ENCODE data around the gene MYPOP. TPM values are rescaled to one million over a fixed set of nuclear protein-coding genes. Genes with fewer than 3 reads are reported as not detected.

MYPOP gene
- total and polyA plus RNA-seq, 11 donors: 7.9 to 16.0 (median 9.8) TPM

DNA sequence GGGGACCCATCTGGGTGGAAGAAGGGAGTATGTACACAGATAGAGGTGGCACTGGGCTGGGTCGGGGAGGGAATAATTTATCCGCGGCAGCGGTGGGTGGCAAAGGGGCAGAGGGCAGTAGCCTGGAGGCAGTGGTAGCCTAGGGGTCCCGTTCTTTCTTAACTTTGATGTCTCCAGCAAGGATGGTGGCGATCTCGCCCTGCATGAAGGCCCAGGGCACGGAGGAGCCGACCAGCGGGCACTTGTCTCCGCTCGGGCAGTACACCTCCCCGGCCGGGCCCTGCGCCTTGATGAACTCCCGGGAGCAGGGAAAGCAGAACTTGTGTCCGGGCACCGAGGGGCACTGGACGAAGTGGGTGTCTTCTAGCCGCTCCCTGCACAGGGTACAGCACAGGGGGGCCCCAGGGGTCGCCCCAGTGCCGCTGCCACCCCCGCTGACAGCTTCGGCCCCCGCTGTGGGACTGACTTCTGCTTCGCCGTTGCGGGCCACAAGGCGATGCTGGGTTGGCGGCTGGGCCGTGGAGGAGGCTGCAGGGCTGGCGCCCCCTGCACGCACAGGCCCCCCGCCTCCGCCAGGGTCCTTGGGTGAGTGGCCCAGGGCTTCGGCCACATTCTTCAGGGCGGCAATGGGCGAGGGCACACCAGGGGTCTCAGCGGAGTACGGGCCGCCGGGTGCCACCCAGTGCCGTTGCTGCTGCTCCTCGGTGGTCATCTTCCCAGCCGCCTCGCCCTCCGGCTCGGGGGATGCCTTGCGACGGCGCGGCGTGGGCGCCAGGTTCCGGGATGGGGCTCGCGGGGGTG lies 18.3 kb downstream of the MYPOP start:
- 90 to 94% (median 92%) methylated on average over 33 to 57 of the region's 57 CpGs for WGBS, 4 donors
- H3K36me3 ChIP-seq: peaks cover 0 to 13% (median 5%) of the 10 kb centered on the region in 9 donors
- ATAC-seq (no peak), DNase-seq (peak in 2 of 5 donors; percentile 36 to 38)
- H3K9me3 ChIP-seq: no peaks in the 10 kb centered on the region
- intact Hi-C loops (cut with DNase I): loop anchor here in 5 of 10 donors (1.0 to 5.0 kb wide), 2 partner anchors 20 to 67 kb away; partner anchors contain the start of genes RSPH6A (in 3 of the 5) and FOXA3 (in 2 of the 5)
- no peak overlapping the region for H3K27ac ChIP-seq
- H3K4me3 ChIP-seq: peak overlapping the region in 4 of 12 donors; percentile 9 to 73 (median 10)
- no peaks in the 10 kb centered on the region for H3K27me3 ChIP-seq
- TF ChIP-seq, protein P1, sequence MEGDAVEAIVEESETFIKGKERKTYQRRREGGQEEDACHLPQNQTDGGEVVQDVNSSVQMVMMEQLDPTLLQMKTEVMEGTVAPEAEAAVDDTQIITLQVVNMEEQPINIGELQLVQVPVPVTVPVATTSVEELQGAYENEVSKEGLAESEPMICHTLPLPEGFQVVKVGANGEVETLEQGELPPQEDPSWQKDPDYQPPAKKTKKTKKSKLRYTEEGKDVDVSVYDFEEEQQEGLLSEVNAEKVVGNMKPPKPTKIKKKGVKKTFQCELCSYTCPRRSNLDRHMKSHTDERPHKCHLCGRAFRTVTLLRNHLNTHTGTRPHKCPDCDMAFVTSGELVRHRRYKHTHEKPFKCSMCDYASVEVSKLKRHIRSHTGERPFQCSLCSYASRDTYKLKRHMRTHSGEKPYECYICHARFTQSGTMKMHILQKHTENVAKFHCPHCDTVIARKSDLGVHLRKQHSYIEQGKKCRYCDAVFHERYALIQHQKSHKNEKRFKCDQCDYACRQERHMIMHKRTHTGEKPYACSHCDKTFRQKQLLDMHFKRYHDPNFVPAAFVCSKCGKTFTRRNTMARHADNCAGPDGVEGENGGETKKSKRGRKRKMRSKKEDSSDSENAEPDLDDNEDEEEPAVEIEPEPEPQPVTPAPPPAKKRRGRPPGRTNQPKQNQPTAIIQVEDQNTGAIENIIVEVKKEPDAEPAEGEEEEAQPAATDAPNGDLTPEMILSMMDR (IDR thresholded peaks at IDR 0.05): no peak
- no peak for TF ChIP-seq POLR2A (IDR thresholded peaks at IDR 0.05)
- peaks cover 11 to 50% (median 33%) of the 10 kb centered on the region in 12 donors for H3K4me1 ChIP-seq

- WGBS, 4 donors: 32 to 39% (median 37%) methylated on average over 5 of the region's 5 CpGs
- peak overlapping the region in 3 of 12 donors; percentile 7 to 10 (median 9) for H3K4me3 ChIP-seq
- H3K27me3 ChIP-seq: no peaks in the 10 kb centered on the region
- no peak for ATAC-seq
- no peak for TF ChIP-seq POLR2A (IDR thresholded peaks at IDR 0.05)
- TF ChIP-seq, protein P1 (IDR thresholded peaks at IDR 0.05): peak in 2 of 12 donors; percentile 43 to 45
- H3K36me3 ChIP-seq: peaks cover 0 to 13% (median 5%) of the 10 kb centered on the region in 9 donors
- peaks cover 11 to 50% (median 33%) of the 10 kb centered on the region in 12 donors for H3K4me1 ChIP-seq
- no peaks in the 10 kb centered on the region for H3K9me3 ChIP-seq
- intact Hi-C loops (cut with DNase I): loop anchor here in 5 of 10 donors (1.0 to 5.0 kb wide), 2 partner anchors 19 to 66 kb away; partner anchors contain the start of genes RSPH6A (in 3 of the 5) and FOXA3 (in 2 of the 5)
- DNase-seq: no peak
- H3K27ac ChIP-seq: no peak overlapping the region
These were observed 18.9 kb downstream of the MYPOP start for GRCh38 chr19:45883586-45883880.

DNA sequence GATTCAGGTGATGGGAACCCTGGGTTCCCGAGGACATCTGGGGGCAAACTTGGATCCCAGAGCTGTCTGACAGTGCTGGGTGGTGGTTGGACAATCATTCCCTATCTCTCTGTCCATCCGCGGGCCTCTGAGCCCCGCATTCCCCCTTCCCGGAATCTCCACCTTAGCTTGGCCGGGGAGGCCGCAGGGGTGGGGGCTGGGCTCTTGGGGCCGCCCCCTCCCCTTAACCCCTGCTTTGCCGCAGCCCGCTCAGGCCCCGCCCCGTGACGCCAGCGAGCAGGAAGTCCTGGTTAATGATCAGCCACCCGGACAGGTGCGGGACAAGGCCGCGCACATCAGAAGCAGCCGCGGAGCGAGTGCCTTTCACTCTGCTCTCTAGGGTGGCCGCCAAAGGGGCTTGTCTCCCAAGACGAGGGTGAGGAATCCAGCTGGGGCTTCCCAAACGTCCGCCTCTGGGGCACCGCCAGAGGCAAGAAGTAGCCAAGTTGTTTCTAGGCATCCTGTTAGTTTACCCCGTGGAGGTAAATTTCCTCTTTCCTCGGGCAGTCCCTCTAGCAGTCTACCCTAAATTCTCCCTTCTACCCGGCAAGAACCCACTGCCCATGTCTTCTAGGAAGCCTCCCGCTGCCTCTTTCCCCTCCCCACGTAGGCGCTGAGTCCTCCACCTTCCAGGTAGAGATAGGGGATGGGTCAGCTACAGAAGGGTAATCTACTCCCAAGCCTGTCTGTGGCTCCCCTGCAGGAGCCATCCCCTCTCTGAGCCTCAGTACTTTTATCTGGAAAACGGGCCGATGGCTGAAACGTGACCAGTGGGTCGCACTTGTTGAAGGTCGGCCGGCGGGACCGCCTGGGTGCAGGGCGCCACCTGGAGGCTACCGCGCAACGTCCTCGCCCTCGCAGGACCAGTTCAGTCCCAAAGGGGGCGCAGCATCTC lies 19.5 kb downstream of the MYPOP start:
- peak overlapping the region in 6 of 12 donors; percentile 2 to 35 (median 6) for H3K4me3 ChIP-seq
- WGBS, 4 donors: 25 to 31% (median 28%) methylated on average over 42 to 47 of the region's 47 CpGs
- intact Hi-C loops (cut with DNase I): loop anchor here in 5 of 10 donors (1.0 to 5.0 kb wide), 2 partner anchors 19 to 66 kb away; partner anchors contain the start of genes RSPH6A (in 3 of the 5) and FOXA3 (in 2 of the 5)

More for the DNA sequence above, 19.5 kb downstream of the MYPOP start:
- Histone ChIP-seq H3K27me3 (no peaks in the 10 kb centered on the region), H3K9me3 (no peaks in the 10 kb centered on the region), H3K36me3 (peaks cover 0 to 13% (median 5%) of the 10 kb centered on the region in 9 donors), H3K4me1 (peaks cover 11 to 50% (median 33%) of the 10 kb centered on the region in 12 donors), H3K27ac (no peak overlapping the region)
- DNase-seq: peak; percentile 72 to 86 (median 77)
- TF ChIP-seq, protein P1 (IDR thresholded peaks at IDR 0.05): peak; percentile 73 to 95 (median 83)
- no peak for TF ChIP-seq POLR2A (IDR thresholded peaks at IDR 0.05)
- ATAC-seq: no peak

Measured in heart left ventricle (tissue), 16 donors.